ENCODE results near the gene DPYSL5. TPM values are rescaled to one million over a fixed set of nuclear protein-coding genes. Genes with fewer than 3 reads are reported as not detected.

The DPYSL5 gene
- total RNA-seq, 4 donors from 2014 or later = 0.40 to 2.4 TPM; not detected in 2

GRCh38 chr2:26974352-26974751 is 126.4 kb downstream of the DPYSL5 start:
- 86% methylated on average over 5 of the region's 5 CpGs; no CpG with 5 or more reads in 1 of the 2 donors for WGBS, 2 donors (ENCODE audit: low coverage in 1 of 2)
- Histone ChIP-seq H3K27me3 (no peaks in the 10 kb centered on the region), H3K4me3 (no peak overlapping the region), H3K9me3 (no peaks in the 10 kb centered on the region), H3K27ac (no peak overlapping the region), H3K4me1 (peaks cover 0 to 43% (median 17%) of the 10 kb centered on the region in 3 donors), H3K36me3 (no peaks in the 10 kb centered on the region)
- ATAC-seq = no peak
- no peak for TF ChIP-seq POLR2AphosphoS5 (IDR thresholded peaks at IDR 0.05)
- no peak for TF ChIP-seq EP300 (IDR thresholded peaks at IDR 0.05)
- TF ChIP-seq, protein P1, sequence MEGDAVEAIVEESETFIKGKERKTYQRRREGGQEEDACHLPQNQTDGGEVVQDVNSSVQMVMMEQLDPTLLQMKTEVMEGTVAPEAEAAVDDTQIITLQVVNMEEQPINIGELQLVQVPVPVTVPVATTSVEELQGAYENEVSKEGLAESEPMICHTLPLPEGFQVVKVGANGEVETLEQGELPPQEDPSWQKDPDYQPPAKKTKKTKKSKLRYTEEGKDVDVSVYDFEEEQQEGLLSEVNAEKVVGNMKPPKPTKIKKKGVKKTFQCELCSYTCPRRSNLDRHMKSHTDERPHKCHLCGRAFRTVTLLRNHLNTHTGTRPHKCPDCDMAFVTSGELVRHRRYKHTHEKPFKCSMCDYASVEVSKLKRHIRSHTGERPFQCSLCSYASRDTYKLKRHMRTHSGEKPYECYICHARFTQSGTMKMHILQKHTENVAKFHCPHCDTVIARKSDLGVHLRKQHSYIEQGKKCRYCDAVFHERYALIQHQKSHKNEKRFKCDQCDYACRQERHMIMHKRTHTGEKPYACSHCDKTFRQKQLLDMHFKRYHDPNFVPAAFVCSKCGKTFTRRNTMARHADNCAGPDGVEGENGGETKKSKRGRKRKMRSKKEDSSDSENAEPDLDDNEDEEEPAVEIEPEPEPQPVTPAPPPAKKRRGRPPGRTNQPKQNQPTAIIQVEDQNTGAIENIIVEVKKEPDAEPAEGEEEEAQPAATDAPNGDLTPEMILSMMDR (IDR thresholded peaks at IDR 0.05) = no peak
- no peak for TF ChIP-seq POLR2A (IDR thresholded peaks at IDR 0.05)

DNA sequence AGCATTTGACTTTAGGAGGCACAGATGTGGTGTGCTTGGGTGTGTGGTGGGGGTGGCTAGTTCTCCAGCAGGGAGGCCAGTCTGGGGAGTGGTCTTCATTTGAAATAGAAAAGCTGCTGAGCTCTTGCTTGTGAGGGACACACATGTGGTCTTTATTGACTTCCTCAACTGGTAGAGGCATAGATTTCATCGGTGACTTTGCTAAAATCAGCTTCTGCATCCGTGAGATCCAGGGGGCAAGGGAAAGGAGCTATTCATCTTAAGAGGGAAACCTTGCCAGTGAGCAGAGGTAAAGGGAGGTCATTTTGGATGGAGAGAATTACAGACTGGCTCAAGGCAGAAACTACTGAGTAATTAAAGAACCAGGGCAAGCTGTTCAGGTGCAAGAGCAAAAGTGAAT is 127.2 kb downstream of the DPYSL5 start:
- TF ChIP-seq, protein P1 (IDR thresholded peaks at IDR 0.05) = no peak
- TF ChIP-seq EP300 (IDR thresholded peaks at IDR 0.05) (no peak), POLR2AphosphoS5 (IDR thresholded peaks at IDR 0.05) (no peak), POLR2A (IDR thresholded peaks at IDR 0.05) (no peak)
- peaks cover 0 to 43% (median 14%) of the 10 kb centered on the region in 3 donors for H3K4me1 ChIP-seq
- no peak overlapping the region for H3K27ac ChIP-seq
- H3K9me3 ChIP-seq = no peaks in the 10 kb centered on the region
- no peaks in the 10 kb centered on the region for H3K36me3 ChIP-seq
- no peak for ATAC-seq
- H3K4me3 ChIP-seq = no peak overlapping the region
- no peaks in the 10 kb centered on the region for H3K27me3 ChIP-seq
- 65% methylated on average over 2 of the region's 2 CpGs; no CpG with 5 or more reads in 1 of the 2 donors for WGBS, 2 donors (ENCODE audit: low coverage in 1 of 2)

DNA sequence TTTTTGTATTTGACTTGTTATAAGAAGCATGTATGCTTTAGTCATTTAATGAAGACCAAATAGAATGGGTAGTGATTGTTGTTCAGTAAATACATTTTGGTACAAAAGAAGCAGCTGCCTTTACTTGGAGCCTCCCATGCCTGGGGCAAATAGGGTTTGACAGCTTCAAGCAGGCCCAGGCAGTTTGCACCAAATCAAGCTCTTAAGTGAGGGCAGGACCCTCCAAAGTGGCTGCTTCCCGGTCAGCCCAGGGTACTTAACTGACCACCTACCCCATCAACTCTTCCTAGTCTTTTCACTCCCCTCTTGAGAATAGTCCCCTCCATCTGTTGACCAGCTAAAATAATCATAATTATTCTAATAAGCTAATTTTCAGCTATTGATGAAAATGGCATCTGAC is 127.7 kb downstream of the DPYSL5 start:
- WGBS, 2 donors (ENCODE audit: low coverage in 1 of 2) = 80 to 83% methylated on average over 1 of the region's 1 CpG
- H3K27me3 ChIP-seq = no peaks in the 10 kb centered on the region
- no peaks in the 10 kb centered on the region for H3K36me3 ChIP-seq
- peaks cover 0 to 41% (median 14%) of the 10 kb centered on the region in 3 donors for H3K4me1 ChIP-seq
- no peak for ATAC-seq
- TF ChIP-seq POLR2A (IDR thresholded peaks at IDR 0.05) (no peak), POLR2AphosphoS5 (IDR thresholded peaks at IDR 0.05) (no peak), EP300 (IDR thresholded peaks at IDR 0.05) (no peak)
- TF ChIP-seq, protein P1 (IDR thresholded peaks at IDR 0.05) = no peak
- no peaks in the 10 kb centered on the region for H3K9me3 ChIP-seq
- no peak overlapping the region for H3K4me3 ChIP-seq
- no peak overlapping the region for H3K27ac ChIP-seq

DNA sequence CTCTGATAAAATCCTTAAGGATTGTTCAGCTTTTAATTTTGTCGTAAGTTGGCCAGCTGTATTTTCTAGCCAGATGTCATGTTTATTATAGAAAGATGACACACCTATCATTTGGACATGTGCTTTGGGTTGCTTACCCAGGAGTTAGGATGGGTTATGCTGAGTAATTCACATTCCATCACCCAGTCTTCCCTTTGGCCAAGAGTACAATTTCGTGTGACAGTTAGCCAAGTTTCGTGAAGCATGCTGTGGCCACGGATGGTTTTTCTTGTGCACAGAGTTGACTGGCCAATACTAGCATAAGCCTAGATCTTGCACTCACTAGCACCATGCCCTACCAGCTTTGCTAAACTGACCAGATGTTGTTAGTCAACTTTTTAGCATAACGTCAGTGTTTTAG is 128.3 kb downstream of the DPYSL5 start:
- no peak for TF ChIP-seq POLR2AphosphoS5 (IDR thresholded peaks at IDR 0.05)
- TF ChIP-seq EP300 (IDR thresholded peaks at IDR 0.05) = no peak
- TF ChIP-seq POLR2A (IDR thresholded peaks at IDR 0.05) = no peak
- TF ChIP-seq, protein P1 (IDR thresholded peaks at IDR 0.05) = no peak
- no peak for ATAC-seq
- no peaks in the 10 kb centered on the region for H3K9me3 ChIP-seq
- no peak overlapping the region for H3K27ac ChIP-seq
- H3K36me3 ChIP-seq = no peaks in the 10 kb centered on the region
- no peak overlapping the region for H3K4me3 ChIP-seq
- WGBS, 2 donors (ENCODE audit: low coverage in 1 of 2) = 61 to 64% methylated on average over 5 of the region's 5 CpGs
- H3K4me1 ChIP-seq = peaks cover 0 to 42% (median 14%) of the 10 kb centered on the region in 3 donors
- H3K27me3 ChIP-seq = no peaks in the 10 kb centered on the region

- no peaks in the 10 kb centered on the region for H3K36me3 ChIP-seq
- no peaks in the 10 kb centered on the region for H3K9me3 ChIP-seq
- peaks cover 2 to 42% (median 15%) of the 10 kb centered on the region in 3 donors for H3K4me1 ChIP-seq
- TF ChIP-seq, protein P1 (IDR thresholded peaks at IDR 0.05) = no peak
- TF ChIP-seq EP300 (IDR thresholded peaks at IDR 0.05) = no peak
- TF ChIP-seq POLR2A (IDR thresholded peaks at IDR 0.05) = no peak
- TF ChIP-seq POLR2AphosphoS5 (IDR thresholded peaks at IDR 0.05) = no peak
- ATAC-seq = no peak
- no peaks in the 10 kb centered on the region for H3K27me3 ChIP-seq
- H3K27ac ChIP-seq = no peak overlapping the region
- WGBS, 2 donors (ENCODE audit: low coverage in 1 of 2) = 74 to 83% methylated on average over 2 of the region's 2 CpGs
- H3K4me3 ChIP-seq = no peak overlapping the region
These were observed 129.1 kb downstream of the DPYSL5 start for GRCh38 chr2:26977012-26977411.
